HepG2 (cell line): ENCODE data around the gene COLGALT1. TPM values are rescaled to one million over a fixed set of nuclear protein-coding genes. Genes with fewer than 3 reads are reported as not detected.

Source experiments
- ATAC-seq: fragments of 200-7000 bp; cut with Tn5 transposase; 3 replicates; pipeline ENCODE4 v1.9.1; 2020; ENCODE audit warnings: mild to moderate bottlenecking, moderate library complexity
- BruUV-seq: library from RNA; stranded (reverse); fragments of 400-500 nt; replicated peaks from 2 replicates; lab custom pipeline; 2021; lab: Mats Ljungman, UMichigan
- CTCF ChIA-PET: fragments of 300-600 bp; formaldehyde crosslinking; extraction: SDS; loops from one replicate; lab custom pipeline; 2021; ENCODE audit warnings: low total read pairs, inconsistent platforms, low intra/inter-chr PET ratio; lab: Yijun Ruan, JAX
- POLR2A ChIA-PET: fragments of 350-600 bp; sonication (Branson Sonifier 250); formaldehyde crosslinking; loops from one replicate; lab custom pipeline; 2020; ENCODE audit warnings: antibody characterized with exemption, inconsistent platforms; lab: Yijun Ruan, JAX
- DNase-seq: peaks from one replicate; pipeline ENCODE4 v3.0.0-alpha.2; 2015; ENCODE audit warnings: low spot score
- FAIRE-seq: peaks from 3 replicates; lab custom pipeline; 2011; peaks lifted over from hg19 to GRCh38; lab: Jason Lieb, UNC
- H2AFZ ChIP-seq: one replicate; pipeline ENCODE4 v1.6.1; 2011; ENCODE audit warnings: low read length, inconsistent platforms
- H3K27ac ChIP-seq: fragments of 300-600 bp; 3 replicates; pipeline ENCODE4 v1.8.0; 2011; ENCODE audit warnings: mixed run types, mild to moderate bottlenecking, mixed read lengths, low read length, inconsistent platforms; ENCODE audit not compliant: insufficient read depth; ENCODE audit errors: extremely low read length
- H3K27me3 ChIP-seq, 2 experiments: fragments of 200-600 bp in 1 of 2; 2 replicates in 1 of 2; 3 replicates in 1 of 2; pipeline versions ENCODE4 v1.6.0 to v1.8.0; 2011; ENCODE audit warnings: low read length in 2 of 2, mild to moderate bottlenecking in 2 of 2, moderate library complexity in 2 of 2, inconsistent platforms in 1 of 2; ENCODE audit not compliant: insufficient read depth in 2 of 2, control insufficient read depth in 1 of 2
- H3K36me3 ChIP-seq, 2 experiments: fragments of 200-600 bp in 1 of 2; replicated peaks in 1 of 2; 2 replicates in 1 of 2; 3 replicates in 1 of 2; pipeline versions ENCODE4 v1.5.1 to v1.8.0; 2011; ENCODE audit warnings: low read length in 2 of 2, inconsistent platforms in 1 of 2; ENCODE audit not compliant: insufficient read depth in 2 of 2, control insufficient read depth in 1 of 2
- H3K4me1 ChIP-seq: 2 replicates; pipeline ENCODE4 v1.5.1; 2012; ENCODE audit warnings: low read length, inconsistent platforms; ENCODE audit not compliant: insufficient read depth
- H3K4me2 ChIP-seq: 2 replicates; pipeline ENCODE4 v1.6.0; 2011; ENCODE audit warnings: low read depth, low read length, inconsistent platforms
- H3K4me3 ChIP-seq, 3 experiments: fragments of 200-600 bp in 1 of 3; sonication (generic), shearing (Covaris generic) in 1 of 3; replicated peaks in 1 of 3; 2 replicates each; pipeline ENCODE4 v1.5.1; 2011 to 2016; ENCODE audit warnings: low read length in 3 of 3, inconsistent platforms in 2 of 3, low read depth in 2 of 3, mild to moderate bottlenecking in 2 of 3, control low read depth in 1 of 3, mixed read lengths in 1 of 3; ENCODE audit not compliant: insufficient read depth in 1 of 3
- H3K79me2 ChIP-seq: one replicate; pipeline ENCODE4 v1.6.1; 2011; ENCODE audit warnings: low read length, inconsistent platforms; ENCODE audit not compliant: insufficient read depth
- H3K9ac ChIP-seq: 2 replicates; pipeline ENCODE4 v1.6.0; 2011; ENCODE audit warnings: mild to moderate bottlenecking, low read depth, low read length, inconsistent platforms; ENCODE audit not compliant: insufficient read depth
- H3K9me3 ChIP-seq: 2 replicates; pipeline ENCODE4 v1.5.1; 2012; ENCODE audit warnings: mild to moderate bottlenecking, low read length
- H4K20me1 ChIP-seq: 2 replicates; pipeline ENCODE4 v1.6.0; 2011; ENCODE audit warnings: inconsistent platforms, mild to moderate bottlenecking, low read length, moderate library complexity; ENCODE audit not compliant: insufficient read depth
- ADNP ChIP-seq: sonication (generic); formaldehyde crosslinking; IDR thresholded peaks from 2 replicates; pipeline ENCODE4 v1.4.0; 2020; ENCODE audit warnings: missing genetic modification reagents
- AGO1 ChIP-seq: fragments of 200-400 bp; formaldehyde crosslinking; IDR thresholded peaks from 2 replicates; pipeline ENCODE4 v1.6.1; 2017; ENCODE audit warnings: mild to moderate bottlenecking, low read depth, low read length, moderate library complexity; ENCODE audit not compliant: poor library complexity, severe bottlenecking
- CHD2 ChIP-seq: IDR thresholded peaks from 2 replicates; pipeline ENCODE4 v1.6.1; 2011; ENCODE audit warnings: low read depth, low read length, improper control_type of control experiment
- GLI4 ChIP-seq: sonication (generic); formaldehyde crosslinking; IDR thresholded peaks from 2 replicates; pipeline ENCODE4 v1.5.1; 2020; ENCODE audit warnings: missing genetic modification reagents, mild to moderate bottlenecking, moderate library complexity, borderline replicate concordance
- HOXA7 ChIP-seq: sonication (generic); formaldehyde crosslinking; IDR thresholded peaks from 2 replicates; pipeline ENCODE4 v1.8.1; 2022; ENCODE audit warnings: mild to moderate bottlenecking, missing genetic modification reagents, moderate library complexity
- NFE2L2 ChIP-seq: fragments of 150-350 bp; IDR thresholded peaks from 2 replicates; pipeline ENCODE4 v1.6.1; 2014; ENCODE audit warnings: low read length
- POLR2AphosphoS2 ChIP-seq: IDR thresholded peaks from 2 replicates; pipeline ENCODE4 v1.6.1; 2011; ENCODE audit warnings: low read depth, low read length, improper control_type of control experiment
- TCF7 ChIP-seq: sonication (generic); IDR thresholded peaks from 2 replicates; pipeline ENCODE4 v1.6.1; 2016; ENCODE audit warnings: antibody characterized with exemption, low read depth
- ZFY ChIP-seq: sonication (generic); formaldehyde crosslinking; IDR thresholded peaks from 2 replicates; pipeline ENCODE4 v1.4.0; 2020; ENCODE audit warnings: missing genetic modification reagents
- ZMAT3 ChIP-seq: sonication (generic); formaldehyde crosslinking; conservative IDR thresholded peaks from 2 replicates; pipeline ENCODE4 v1.7.0; 2021; ENCODE audit warnings: missing genetic modification reagents
- ZNF276 ChIP-seq: sonication (generic); formaldehyde crosslinking; IDR thresholded peaks from 2 replicates; pipeline ENCODE4 v1.4.0; 2020; ENCODE audit warnings: mild to moderate bottlenecking, low read depth, missing genetic modification reagents
- ZNF331 ChIP-seq: sonication (generic); formaldehyde crosslinking; IDR thresholded peaks from 2 replicates; pipeline ENCODE4 v1.4.0; 2020; ENCODE audit warnings: missing genetic modification reagents
- ZNF503 ChIP-seq: sonication (generic); formaldehyde crosslinking; IDR thresholded peaks from 2 replicates; pipeline ENCODE4 v1.4.0; 2020; ENCODE audit warnings: missing genetic modification reagents
- ZNF720 ChIP-seq: sonication (generic); formaldehyde crosslinking; IDR thresholded peaks from 2 replicates; pipeline ENCODE4 v1.4.0; 2020; ENCODE audit warnings: missing genetic modification reagents
- ZNF768 ChIP-seq: sonication (generic); formaldehyde crosslinking; IDR thresholded peaks from 2 replicates; pipeline ENCODE4 v1.4.0; 2020; ENCODE audit warnings: missing genetic modification reagents
- whole genome bisulfite sequencing: methylation state at CpG from one replicate; pipeline ENCODE4 v1.1.6; 2017; ENCODE audit warnings: low lambda C conversion rate; 5-methylcytosine and 5-hydroxymethylcytosine counted together
- in situ Hi-C: cut with HindIII; loops from 2 replicates; pipeline ENCODE4 v1.10.0; 2017; ENCODE audit warnings: low pct_unique_long_range_greater_than_20kb; ENCODE audit not compliant: extremely low pct_ligation_motif_present
- intact Hi-C: fragments of 100-400 bp; cut with micrococcal nuclease; formaldehyde crosslinking; loops from one replicate; pipeline ENCODE4 v1.10.0; 2022; ENCODE audit not compliant: unreplicated experiment
- polyA plus RNA-seq, 8 experiments: library from polyadenylated mRNA; depleted of rRNA in 3 of 8; stranded (reverse) in 7 of 8; unstranded in 1 of 8; fragments of >200 nt; fragmentation: Illumina TruSeq in 4 of 8; extraction: Trizol in 4 of 8; gene quantifications; 2 replicates each; pipeline versions ENCODE4 v1.2.1 to v1.2.3, GENCODE V29; 2011 to 2016; ENCODE audit warnings: low read depth in 4 of 8, missing spikeins in 1 of 8, mixed read lengths in 1 of 8; ENCODE audit not compliant: insufficient read depth in 1 of 8
- total RNA-seq, 5 experiments: library from RNA; depleted of rRNA; stranded (reverse); fragments of >200 nt; fragmentation: Illumina TruSeq; extraction: Trizol; gene quantifications; 2 replicates each; pipeline ENCODE4 v1.2.3, GENCODE V29; 2016; ENCODE audit warnings: low read depth in 1 of 5
- TF ChIP-seq, protein P1 (sequence below): sonication (generic); formaldehyde crosslinking; IDR thresholded peaks from 2 replicates; pipeline ENCODE4 v1.5.0; 2020; ENCODE audit warnings: missing genetic modification reagents
- TF ChIP-seq, protein P2 (sequence below): sonication (generic); formaldehyde crosslinking; IDR thresholded peaks from 2 replicates; pipeline ENCODE4 v1.4.0; 2020; ENCODE audit warnings: missing genetic modification reagents, borderline replicate concordance

COLGALT1 gene
- total and polyA plus RNA-seq, 2 of the 13 experiments (the other 11 are each of a cell fraction or from before 2014, with no cell fraction given), result 58.0 to 211 TPM

- TF ChIP-seq TCF7, result no peak
- no peak for TF ChIP-seq ZNF276 (CRISPR knock-in tag)
- TF ChIP-seq ZFY, result no peak
- no peak for TF ChIP-seq ZNF720 (CRISPR knock-in tag)
- TF ChIP-seq ZNF331 (CRISPR knock-in tag), result no peak
- TF ChIP-seq, protein P1, sequence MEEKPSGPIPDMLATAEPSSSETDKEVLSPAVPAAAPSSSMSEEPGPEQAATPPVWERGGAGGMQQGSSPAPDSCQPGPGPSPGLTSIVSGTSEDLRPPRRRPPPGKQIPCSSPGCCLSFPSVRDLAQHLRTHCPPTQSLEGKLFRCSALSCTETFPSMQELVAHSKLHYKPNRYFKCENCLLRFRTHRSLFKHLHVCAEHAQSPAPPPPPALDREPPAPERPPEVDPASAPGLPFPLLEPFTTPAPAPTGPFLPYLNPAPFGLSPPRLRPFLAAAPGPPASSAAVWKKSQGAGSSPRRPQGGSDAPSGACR (CRISPR knock-in tag), result no peak
- TF ChIP-seq NFE2L2, result no peak
- no peak for TF ChIP-seq POLR2AphosphoS2
- no peak for TF ChIP-seq ADNP (CRISPR knock-in tag)
- TF ChIP-seq CHD2, result no peak
- TF ChIP-seq, protein P2, sequence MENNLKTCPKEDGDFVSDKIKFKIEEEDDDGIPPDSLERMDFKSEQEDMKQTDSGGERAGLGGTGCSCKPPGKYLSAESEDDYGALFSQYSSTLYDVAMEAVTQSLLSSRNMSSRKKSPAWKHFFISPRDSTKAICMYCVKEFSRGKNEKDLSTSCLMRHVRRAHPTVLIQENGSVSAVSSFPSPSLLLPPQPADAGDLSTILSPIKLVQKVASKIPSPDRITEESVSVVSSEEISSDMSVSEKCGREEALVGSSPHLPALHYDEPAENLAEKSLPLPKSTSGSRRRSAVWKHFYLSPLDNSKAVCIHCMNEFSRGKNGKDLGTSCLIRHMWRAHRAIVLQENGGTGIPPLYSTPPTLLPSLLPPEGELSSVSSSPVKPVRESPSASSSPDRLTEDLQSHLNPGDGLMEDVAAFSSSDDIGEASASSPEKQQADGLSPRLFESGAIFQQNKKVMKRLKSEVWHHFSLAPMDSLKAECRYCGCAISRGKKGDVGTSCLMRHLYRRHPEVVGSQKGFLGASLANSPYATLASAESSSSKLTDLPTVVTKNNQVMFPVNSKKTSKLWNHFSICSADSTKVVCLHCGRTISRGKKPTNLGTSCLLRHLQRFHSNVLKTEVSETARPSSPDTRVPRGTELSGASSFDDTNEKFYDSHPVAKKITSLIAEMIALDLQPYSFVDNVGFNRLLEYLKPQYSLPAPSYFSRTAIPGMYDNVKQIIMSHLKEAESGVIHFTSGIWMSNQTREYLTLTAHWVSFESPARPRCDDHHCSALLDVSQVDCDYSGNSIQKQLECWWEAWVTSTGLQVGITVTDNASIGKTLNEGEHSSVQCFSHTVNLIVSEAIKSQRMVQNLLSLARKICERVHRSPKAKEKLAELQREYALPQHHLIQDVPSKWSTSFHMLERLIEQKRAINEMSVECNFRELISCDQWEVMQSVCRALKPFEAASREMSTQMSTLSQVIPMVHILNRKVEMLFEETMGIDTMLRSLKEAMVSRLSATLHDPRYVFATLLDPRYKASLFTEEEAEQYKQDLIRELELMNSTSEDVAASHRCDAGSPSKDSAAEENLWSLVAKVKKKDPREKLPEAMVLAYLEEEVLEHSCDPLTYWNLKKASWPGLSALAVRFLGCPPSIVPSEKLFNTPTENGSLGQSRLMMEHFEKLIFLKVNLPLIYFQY, result no peak
- TF ChIP-seq ZMAT3, result no peak
- no peak for TF ChIP-seq GLI4
- no peak for TF ChIP-seq ZNF768
- TF ChIP-seq HOXA7 (CRISPR knock-in tag), result no peak
- TF ChIP-seq ZNF503 (CRISPR knock-in tag), result no peak
- no peak for TF ChIP-seq AGO1
- POLR2A ChIA-PET, result interaction anchor here (0.8 kb wide), 1 partner anchor 16 kb away, joined by 3 read pairs; the partner anchor contains the start of gene PGLS
- WGBS, result 29% methylated on average over 14 of the region's 16 CpGs
- ATAC-seq, result no peak
- H2AFZ ChIP-seq, result no peak overlapping the region
- no peak for DNase-seq
- CTCF ChIA-PET, result no interaction called here
- H3K27me3 ChIP-seq, result 0 out of 5 replicates have a peak, but pooled peaks cover 1 to 3% of the 10 kb centered on the region in 2 experiments
- no peak overlapping the region for H3K4me3 ChIP-seq
- no peaks in the 10 kb centered on the region for H3K36me3 ChIP-seq
- no peak overlapping the region for H3K9ac ChIP-seq
- intact Hi-C loops, result no loop called here
- H3K4me1 ChIP-seq, result peaks cover 41% of the 10 kb centered on the region
- no peak overlapping the region for H3K4me2 ChIP-seq
- BruUV-seq, result no TSS peak
- FAIRE-seq, result no peak
- in situ Hi-C loops, result no loop called here
- H3K9me3 ChIP-seq, result no peaks in the 10 kb centered on the region
- H3K79me2 ChIP-seq, result no peaks in the 10 kb centered on the region
- H3K27ac ChIP-seq, result no peak overlapping the region
- H4K20me1 ChIP-seq, result no peaks in the 10 kb centered on the region
These were observed 28.5 kb upstream of the COLGALT1 start for GRCh38 chr19:17526922-17527321.
